ENCODE data around the gene SNAP25. TPM values are rescaled to one million over a fixed set of nuclear protein-coding genes. Genes with fewer than 3 reads are reported as not detected.

SNAP25 gene
- total and polyA plus RNA-seq, 9 of the 15 experiments (the other 6 are each of a cell fraction or from before 2014, with no cell fraction given): 0.07 TPM; not detected in 8

DNA sequence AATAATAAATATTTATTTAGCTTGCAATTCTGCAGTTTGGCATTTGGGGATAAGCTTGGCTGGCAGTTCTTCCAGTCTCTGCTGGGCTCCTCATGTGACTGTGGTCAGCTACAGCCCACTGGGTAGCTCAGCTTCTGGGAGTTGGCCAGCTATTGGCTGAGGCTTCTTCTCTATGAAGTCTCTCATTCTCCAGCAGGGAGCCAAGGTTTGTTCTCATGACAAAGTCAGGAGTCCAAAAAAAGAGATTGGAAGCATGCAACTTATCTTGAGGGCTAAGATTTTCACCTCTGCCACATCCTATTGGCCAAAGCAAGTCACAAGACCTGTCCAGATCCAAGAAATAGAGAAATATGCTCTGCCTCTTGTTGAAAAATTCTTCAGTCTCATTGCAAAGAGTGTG, 94.6 kb downstream of the SNAP25 start (continued):
- TF ChIP-seq STAT5B (CRISPR knock-in tag; IDR thresholded peaks at IDR 0.05) (no peak), PTRF (tag; IDR thresholded peaks at IDR 0.05) (no peak), NFE2L1 (tag; IDR thresholded peaks at IDR 0.05; ENCODE audit: borderline replicate concordance, low read depth) (no peak)

DNA sequence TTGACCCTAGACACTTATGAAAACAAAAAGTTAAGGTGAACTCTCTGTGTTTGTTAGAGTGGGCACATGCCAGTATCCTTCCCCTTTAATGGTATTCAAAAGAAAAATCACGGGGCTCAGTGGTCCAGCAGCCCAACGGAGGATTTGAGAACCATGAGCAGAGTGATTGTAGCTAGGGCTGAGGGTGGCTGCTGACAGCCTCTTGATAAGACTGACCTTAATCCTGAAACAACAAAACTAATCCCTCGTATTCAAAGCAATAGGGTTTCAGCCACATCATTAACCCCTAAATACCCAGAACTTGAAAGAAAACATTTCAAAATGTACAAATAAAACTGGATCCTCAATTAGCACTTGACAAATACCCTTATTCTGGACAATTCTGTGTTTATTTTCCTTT, 95.1 kb downstream of the SNAP25 start:
- ChIA-PET POLR2A (no interaction called here), CTCF (ENCODE audit: low intra/inter-chr PET ratio) (no interaction called here)
- Histone ChIP-seq H3K4me3 (no peak overlapping the region), H3K9me1 (ENCODE audit: control insufficient read depth, insufficient read depth, low read length) (no peaks in the 10 kb centered on the region), H4K20me1 (replicated peaks; ENCODE audit: control insufficient read depth, insufficient read depth, low read length) (no peaks in the 10 kb centered on the region; the same call in 1 of the 2 replicates), H2AFZ (ENCODE audit: low read depth, low read length) (no peak overlapping the region), H3K9me3 (replicated peaks; ENCODE audit: control insufficient read depth, insufficient read depth, low read depth, low read length) (no peaks in the 10 kb centered on the region), H3K79me2 (ENCODE audit: control insufficient read depth, insufficient read depth, low read length) (no peaks in the 10 kb centered on the region), H3K36me3 (ENCODE audit: control insufficient read depth, insufficient read depth, low read length) (no peaks in the 10 kb centered on the region), H3K9ac (ENCODE audit: insufficient read depth in 1 of 2, low read depth in 2 of 2, low read length in 2 of 2) (no peak overlapping the region), H3K4me2 (ENCODE audit: insufficient read depth, low read length) (no peak overlapping the region), H3K4me1 (replicated peaks in 1 of 2; ENCODE audit: control insufficient read depth in 2 of 2, insufficient read depth in 2 of 2, low read length in 2 of 2) (no peaks in the 10 kb centered on the region), H3K27ac (ENCODE audit: extremely low read depth, low read depth, low read length) (no peak overlapping the region), H3K27me3 (ENCODE audit: control insufficient read depth in 2 of 2, insufficient read depth in 2 of 2, low read length in 2 of 2) (no peaks in the 10 kb centered on the region)
- TF ChIP-seq, protein P1, sequence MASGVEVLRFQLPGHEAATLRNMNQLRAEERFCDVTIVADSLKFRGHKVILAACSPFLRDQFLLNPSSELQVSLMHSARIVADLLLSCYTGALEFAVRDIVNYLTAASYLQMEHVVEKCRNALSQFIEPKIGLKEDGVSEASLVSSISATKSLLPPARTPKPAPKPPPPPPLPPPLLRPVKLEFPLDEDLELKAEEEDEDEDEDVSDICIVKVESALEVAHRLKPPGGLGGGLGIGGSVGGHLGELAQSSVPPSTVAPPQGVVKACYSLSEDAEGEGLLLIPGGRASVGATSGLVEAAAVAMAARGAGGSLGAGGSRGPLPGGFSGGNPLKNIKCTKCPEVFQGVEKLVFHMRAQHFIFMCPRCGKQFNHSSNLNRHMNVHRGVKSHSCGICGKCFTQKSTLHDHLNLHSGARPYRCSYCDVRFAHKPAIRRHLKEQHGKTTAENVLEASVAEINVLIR (CRISPR knock-in tag; IDR thresholded peaks at IDR 0.05): no peak
- TF ChIP-seq ARID2 (IDR thresholded peaks at IDR 0.05) (no peak), ZNF785 (CRISPR knock-in tag; IDR thresholded peaks at IDR 0.05) (no peak), ASH1L (IDR thresholded peaks at IDR 0.05; ENCODE audit: borderline replicate concordance, low read depth, partially characterized antibody) (no peak), CBFA2T3 (IDR thresholded peaks at IDR 0.05) (peak; percentile 12; the same call in 1 of the 2 replicates), XRCC5 (IDR thresholded peaks at IDR 0.05; ENCODE audit: low read depth, low read length) (no peak), EZH2 (IDR thresholded peaks at IDR 0.05; ENCODE audit: borderline replicate concordance, low read depth, low read length) (no peak)
- TF ChIP-seq, protein P2, sequence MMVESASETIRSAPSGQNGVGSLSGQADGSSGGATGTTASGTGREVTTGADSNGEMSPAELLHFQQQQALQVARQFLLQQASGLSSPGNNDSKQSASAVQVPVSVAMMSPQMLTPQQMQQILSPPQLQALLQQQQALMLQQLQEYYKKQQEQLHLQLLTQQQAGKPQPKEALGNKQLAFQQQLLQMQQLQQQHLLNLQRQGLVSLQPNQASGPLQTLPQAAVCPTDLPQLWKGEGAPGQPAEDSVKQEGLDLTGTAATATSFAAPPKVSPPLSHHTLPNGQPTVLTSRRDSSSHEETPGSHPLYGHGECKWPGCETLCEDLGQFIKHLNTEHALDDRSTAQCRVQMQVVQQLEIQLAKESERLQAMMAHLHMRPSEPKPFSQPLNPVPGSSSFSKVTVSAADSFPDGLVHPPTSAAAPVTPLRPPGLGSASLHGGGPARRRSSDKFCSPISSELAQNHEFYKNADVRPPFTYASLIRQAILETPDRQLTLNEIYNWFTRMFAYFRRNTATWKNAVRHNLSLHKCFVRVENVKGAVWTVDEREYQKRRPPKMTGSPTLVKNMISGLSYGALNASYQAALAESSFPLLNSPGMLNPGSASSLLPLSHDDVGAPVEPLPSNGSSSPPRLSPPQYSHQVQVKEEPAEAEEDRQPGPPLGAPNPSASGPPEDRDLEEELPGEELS (CRISPR knock-in tag; IDR thresholded peaks at IDR 0.05; ENCODE audit: borderline replicate concordance): no peak
- intact Hi-C loops (cut with micrococcal nuclease): loop anchor here (10.0 kb wide), 1 partner anchor 231 kb away; no protein-coding TSS in a partner anchor
- 0% methylated on average over 3 of the region's 3 CpGs for WGBS (ENCODE audit: insufficient coverage, low coverage, missing lambda C conversion rate)
- FAIRE-seq (no peak), ATAC-seq (no peak), DNase-seq (ENCODE audit: extremely low read depth in 1 of 4, low spot score in 3 of 4) (no peak)
- in situ Hi-C loops (cut with MboI): no loop called here
- no TSS peak for BruUV-seq (replicated peaks)
